ENCODE measurements around the gene SOD3. TPM values are rescaled to one million over a fixed set of nuclear protein-coding genes. Genes with fewer than 3 reads are reported as not detected.

Gene SOD3
- total and polyA plus RNA-seq, 10 of the 15 experiments (the other 5 are each of a cell fraction or from before 2014, with no cell fraction given): not detected

DNA sequence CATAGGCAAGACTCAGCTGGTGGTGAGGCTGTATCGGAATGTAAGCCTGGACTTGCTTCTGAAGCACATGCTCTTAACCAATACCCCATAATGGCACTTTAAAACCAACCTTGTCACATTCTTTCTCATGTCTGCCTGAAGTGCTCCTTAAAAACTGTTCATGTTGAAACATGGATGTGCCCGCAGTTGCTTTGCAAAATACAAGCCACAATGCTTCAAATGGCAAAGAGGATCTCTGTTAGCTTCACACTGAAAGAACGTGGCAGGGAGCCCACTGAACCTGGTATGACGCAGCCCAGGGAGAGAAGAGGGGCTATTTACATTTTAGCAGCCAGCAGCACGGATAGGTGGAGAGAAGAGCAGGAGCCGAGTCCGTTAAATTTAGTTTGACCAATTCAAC is 29.3 kb downstream of the SOD3 start (continued):
- TF ChIP-seq, protein P1, sequence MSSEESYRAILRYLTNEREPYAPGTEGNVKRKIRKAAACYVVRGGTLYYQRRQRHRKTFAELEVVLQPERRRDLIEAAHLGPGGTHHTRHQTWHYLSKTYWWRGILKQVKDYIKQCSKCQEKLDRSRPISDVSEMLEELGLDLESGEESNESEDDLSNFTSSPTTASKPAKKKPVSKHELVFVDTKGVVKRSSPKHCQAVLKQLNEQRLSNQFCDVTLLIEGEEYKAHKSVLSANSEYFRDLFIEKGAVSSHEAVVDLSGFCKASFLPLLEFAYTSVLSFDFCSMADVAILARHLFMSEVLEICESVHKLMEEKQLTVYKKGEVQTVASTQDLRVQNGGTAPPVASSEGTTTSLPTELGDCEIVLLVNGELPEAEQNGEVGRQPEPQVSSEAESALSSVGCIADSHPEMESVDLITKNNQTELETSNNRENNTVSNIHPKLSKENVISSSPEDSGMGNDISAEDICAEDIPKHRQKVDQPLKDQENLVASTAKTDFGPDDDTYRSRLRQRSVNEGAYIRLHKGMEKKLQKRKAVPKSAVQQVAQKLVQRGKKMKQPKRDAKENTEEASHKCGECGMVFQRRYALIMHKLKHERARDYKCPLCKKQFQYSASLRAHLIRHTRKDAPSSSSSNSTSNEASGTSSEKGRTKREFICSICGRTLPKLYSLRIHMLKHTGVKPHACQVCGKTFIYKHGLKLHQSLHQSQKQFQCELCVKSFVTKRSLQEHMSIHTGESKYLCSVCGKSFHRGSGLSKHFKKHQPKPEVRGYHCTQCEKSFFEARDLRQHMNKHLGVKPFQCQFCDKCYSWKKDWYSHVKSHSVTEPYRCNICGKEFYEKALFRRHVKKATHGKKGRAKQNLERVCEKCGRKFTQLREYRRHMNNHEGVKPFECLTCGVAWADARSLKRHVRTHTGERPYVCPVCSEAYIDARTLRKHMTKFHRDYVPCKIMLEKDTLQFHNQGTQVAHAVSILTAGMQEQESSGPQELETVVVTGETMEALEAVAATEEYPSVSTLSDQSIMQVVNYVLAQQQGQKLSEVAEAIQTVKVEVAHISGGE (CRISPR knock-in tag; IDR thresholded peaks at IDR 0.05): no peak
- TF ChIP-seq NR2F1 (conservative IDR thresholded peaks at IDR 0.05): no peak
- TF ChIP-seq JUNB (IDR thresholded peaks at IDR 0.05): no peak
- TF ChIP-seq NFYA (IDR thresholded peaks at IDR 0.05; ENCODE audit: borderline replicate concordance, low read depth, low read length): no peak

GRCh38 chr4:24831637-24832036 is 36.3 kb downstream of the SOD3 start:
- WGBS (ENCODE audit: insufficient coverage, insufficient replicate concordance, low lambda C conversion rate, missing lambda C conversion rate): 33% methylated on average over 3 of the region's 3 CpGs
- ATAC-seq: no peak
- H3K27ac ChIP-seq (ENCODE audit: control insufficient read depth, insufficient read depth): no peak overlapping the region
- no TSS peak for BruUV-seq (replicated peaks)
- H3K4me3 ChIP-seq: no peak overlapping the region
- no peaks in the 10 kb centered on the region for H3K36me3 ChIP-seq (ENCODE audit: control insufficient read depth in 2 of 2, insufficient read depth in 2 of 2, low read length in 1 of 2)
- H3K4me1 ChIP-seq (ENCODE audit: control insufficient read depth, insufficient read depth, low read length): peaks cover 5% of the 10 kb centered on the region; the same call in 1 of the 2 replicates
- intact Hi-C loops (cut with micrococcal nuclease; ENCODE audit: unreplicated experiment): no loop called here
- in situ Hi-C loops (cut with MboI): no loop called here
- FAIRE-seq: no peak
- H3K27me3 ChIP-seq (replicated peaks in 1 of 2; ENCODE audit: control insufficient read depth in 2 of 2, insufficient read depth in 2 of 2, low read length in 1 of 2): no peaks in the 10 kb centered on the region
- H2AFZ ChIP-seq (ENCODE audit: control insufficient read depth, low read depth, low read length): no peak overlapping the region
- ChIA-PET CTCF (no interaction called here), SMC1A (ENCODE audit: uncharacterized antibody, unreplicated experiment) (no interaction called here), RAD21 (ENCODE audit: unreplicated experiment) (no interaction called here), POLR2A (no interaction called here)
- no peaks in the 10 kb centered on the region for H3K79me2 ChIP-seq (ENCODE audit: control insufficient read depth, insufficient read depth, low read length)
- no peak overlapping the region for H3K9ac ChIP-seq (ENCODE audit: control insufficient read depth, insufficient read depth, low read length)
- no peaks in the 10 kb centered on the region; the same call in 2 of the 3 replicates for H3K9me3 ChIP-seq (replicated peaks; ENCODE audit: control insufficient read depth, insufficient read depth, low read length)
- TF ChIP-seq PAX8 (IDR thresholded peaks at IDR 0.05) (no peak), JUNB (IDR thresholded peaks at IDR 0.05) (0 out of 2 replicates have a peak, but pooled peaks have one; percentile 22), ZNF274 (IDR thresholded peaks at IDR 0.05; ENCODE audit: insufficient read depth, insufficient read length) (no peak)
- H3K4me2 ChIP-seq (ENCODE audit: control insufficient read depth, insufficient read depth): peak overlapping the region; percentile 65
- no peak for DNase-seq (ENCODE audit: low read depth, low spot score)
- H4K20me1 ChIP-seq (ENCODE audit: control insufficient read depth, insufficient read depth): no peaks in the 10 kb centered on the region

All from GM12878 (cell line).